ENCODE data around the gene C9orf50.
A peak's percentile ranks its signal among the peaks of the same experiment; 100 is the strongest.

The C9orf50 gene

GRCh38 chr9:129586245-129586644, 34.7 kb downstream of the C9orf50 start:
- TF ChIP-seq CTCF (IDR thresholded peaks at IDR 0.05; ENCODE audit: low read depth, low read length) (no peak), MAX (IDR thresholded peaks at IDR 0.05; ENCODE audit: low read depth, low read length) (no peak), POLR2A (IDR thresholded peaks at IDR 0.05; ENCODE audit: extremely low read depth, insufficient read length) (no peak), MYC (IDR thresholded peaks at IDR 0.05; ENCODE audit: low read depth, low read length) (no peak)
- no peak for DNase-seq (ENCODE audit: low read depth)
- H3K4me3 ChIP-seq (ENCODE audit: low read depth, low read length) = no peak overlapping the region

- TF ChIP-seq POLR2A (IDR thresholded peaks at IDR 0.05; ENCODE audit: extremely low read depth, insufficient read length) (no peak), MAX (IDR thresholded peaks at IDR 0.05; ENCODE audit: low read depth, low read length) (no peak), CTCF (IDR thresholded peaks at IDR 0.05; ENCODE audit: low read depth, low read length) (no peak)
- H3K4me3 ChIP-seq (ENCODE audit: low read depth, low read length) = no peak overlapping the region
- no peak for DNase-seq (ENCODE audit: low read depth)
Measured at GRCh38 chr9:129585352-129585751, 35.5 kb downstream of the C9orf50 start.

GRCh38 chr9:129584136-129584535, 36.8 kb downstream of the C9orf50 start:
- no peak overlapping the region for H3K4me3 ChIP-seq (ENCODE audit: low read depth, low read length)
- TF ChIP-seq POLR2A (IDR thresholded peaks at IDR 0.05; ENCODE audit: extremely low read depth, insufficient read length) = peak; percentile 41
- TF ChIP-seq MAX (IDR thresholded peaks at IDR 0.05; ENCODE audit: low read depth, low read length) = peak; percentile 96
- TF ChIP-seq MYC (IDR thresholded peaks at IDR 0.05; ENCODE audit: low read depth, low read length) = peak; percentile 64
- no peak for TF ChIP-seq CTCF (IDR thresholded peaks at IDR 0.05; ENCODE audit: low read depth, low read length)
- DNase-seq (ENCODE audit: low read depth) = peak; percentile 87

- no peak for TF ChIP-seq MYC (IDR thresholded peaks at IDR 0.05; ENCODE audit: low read depth, low read length)
- no peak for TF ChIP-seq POLR2A (IDR thresholded peaks at IDR 0.05; ENCODE audit: extremely low read depth, insufficient read length)
- no peak for TF ChIP-seq CTCF (IDR thresholded peaks at IDR 0.05; ENCODE audit: low read depth, low read length)
- no peak for TF ChIP-seq MAX (IDR thresholded peaks at IDR 0.05; ENCODE audit: low read depth, low read length)
- peak; percentile 82 for DNase-seq (ENCODE audit: low read depth)
Measured at GRCh38 chr9:129583308-129584038, 37.4 kb downstream of the C9orf50 start.

GRCh38 chr9:129582855-129583254, 38.0 kb downstream of the C9orf50 start:
- H3K4me3 ChIP-seq (ENCODE audit: low read depth, low read length) = no peak overlapping the region
- TF ChIP-seq POLR2A (IDR thresholded peaks at IDR 0.05; ENCODE audit: extremely low read depth, insufficient read length) (no peak), MYC (IDR thresholded peaks at IDR 0.05; ENCODE audit: low read depth, low read length) (no peak), MAX (IDR thresholded peaks at IDR 0.05; ENCODE audit: low read depth, low read length) (no peak), CTCF (IDR thresholded peaks at IDR 0.05; ENCODE audit: low read depth, low read length) (no peak)
- DNase-seq (ENCODE audit: low read depth) = no peak

More at GRCh38 chr9:129583308-129584038, 37.4 kb downstream of the C9orf50 start:
- H3K4me3 ChIP-seq (ENCODE audit: low read depth, low read length) = no peak overlapping the region

Data from NB4 (cell line).